ENCODE results near the gene SLC10A7. TPM values are rescaled to one million over a fixed set of nuclear protein-coding genes. Genes with fewer than 3 reads are reported as not detected.

SLC10A7 gene
- total RNA-seq, 1 experiment from 2014 or later: 37.1 TPM

DNA sequence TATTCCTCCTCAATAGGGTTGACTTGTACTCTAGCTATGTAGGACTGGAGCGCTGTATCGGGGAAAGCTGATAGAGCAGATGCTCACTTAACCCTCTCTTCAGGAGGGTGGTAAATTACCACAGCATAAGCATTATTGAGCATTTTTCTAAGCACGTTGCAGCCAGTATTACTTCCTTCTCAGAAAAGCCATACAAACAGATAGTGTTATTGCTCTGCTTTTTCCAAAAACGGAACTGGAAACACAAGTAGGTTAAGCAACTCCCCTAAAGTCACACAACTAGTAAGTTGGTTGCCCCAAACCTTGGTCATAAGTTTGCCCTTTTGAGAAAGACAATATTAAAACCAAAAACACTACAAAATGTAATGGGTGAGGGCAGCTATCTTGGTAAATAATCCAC is 233.5 kb downstream of the SLC10A7 start:
- H3K4me1 ChIP-seq (ENCODE audit: insufficient read depth, low read length, poor library complexity, severe bottlenecking): peaks cover 8% of the 10 kb centered on the region
- no peak overlapping the region for H3K27ac ChIP-seq (ENCODE audit: low read depth, low read length, poor library complexity, severe bottlenecking)
- DNase-seq (ENCODE audit: low spot score): no peak
- H3K27me3 ChIP-seq (replicated peaks; ENCODE audit: insufficient read depth, low read depth, low read length, poor library complexity): no peaks in the 10 kb centered on the region
- H3K4me3 ChIP-seq (ENCODE audit: low read depth, low read length, poor library complexity, severe bottlenecking): no peak overlapping the region
- ChIA-PET CTCF (no interaction called here), POLR2A (ENCODE audit: low non-redundant PET) (no interaction called here)
- no peaks in the 10 kb centered on the region for H3K9me3 ChIP-seq (ENCODE audit: low read depth, low read length, poor library complexity, severe bottlenecking)
- no TSS peak for BruUV-seq (replicated peaks)
- intact Hi-C loops (cut with micrococcal nuclease; ENCODE audit: unreplicated experiment): no loop called here
- TF ChIP-seq, protein P1, sequence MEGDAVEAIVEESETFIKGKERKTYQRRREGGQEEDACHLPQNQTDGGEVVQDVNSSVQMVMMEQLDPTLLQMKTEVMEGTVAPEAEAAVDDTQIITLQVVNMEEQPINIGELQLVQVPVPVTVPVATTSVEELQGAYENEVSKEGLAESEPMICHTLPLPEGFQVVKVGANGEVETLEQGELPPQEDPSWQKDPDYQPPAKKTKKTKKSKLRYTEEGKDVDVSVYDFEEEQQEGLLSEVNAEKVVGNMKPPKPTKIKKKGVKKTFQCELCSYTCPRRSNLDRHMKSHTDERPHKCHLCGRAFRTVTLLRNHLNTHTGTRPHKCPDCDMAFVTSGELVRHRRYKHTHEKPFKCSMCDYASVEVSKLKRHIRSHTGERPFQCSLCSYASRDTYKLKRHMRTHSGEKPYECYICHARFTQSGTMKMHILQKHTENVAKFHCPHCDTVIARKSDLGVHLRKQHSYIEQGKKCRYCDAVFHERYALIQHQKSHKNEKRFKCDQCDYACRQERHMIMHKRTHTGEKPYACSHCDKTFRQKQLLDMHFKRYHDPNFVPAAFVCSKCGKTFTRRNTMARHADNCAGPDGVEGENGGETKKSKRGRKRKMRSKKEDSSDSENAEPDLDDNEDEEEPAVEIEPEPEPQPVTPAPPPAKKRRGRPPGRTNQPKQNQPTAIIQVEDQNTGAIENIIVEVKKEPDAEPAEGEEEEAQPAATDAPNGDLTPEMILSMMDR (conservative IDR thresholded peaks at IDR 0.05; ENCODE audit: low read depth, low read length): no peak
- TF ChIP-seq EZH2 (IDR thresholded peaks at IDR 0.05; ENCODE audit: borderline replicate concordance, low read depth, low read length, poor library complexity, severe bottlenecking): no peak
- H3K36me3 ChIP-seq (ENCODE audit: insufficient read depth, low read length, poor library complexity, severe bottlenecking): no peaks in the 10 kb centered on the region

DNA sequence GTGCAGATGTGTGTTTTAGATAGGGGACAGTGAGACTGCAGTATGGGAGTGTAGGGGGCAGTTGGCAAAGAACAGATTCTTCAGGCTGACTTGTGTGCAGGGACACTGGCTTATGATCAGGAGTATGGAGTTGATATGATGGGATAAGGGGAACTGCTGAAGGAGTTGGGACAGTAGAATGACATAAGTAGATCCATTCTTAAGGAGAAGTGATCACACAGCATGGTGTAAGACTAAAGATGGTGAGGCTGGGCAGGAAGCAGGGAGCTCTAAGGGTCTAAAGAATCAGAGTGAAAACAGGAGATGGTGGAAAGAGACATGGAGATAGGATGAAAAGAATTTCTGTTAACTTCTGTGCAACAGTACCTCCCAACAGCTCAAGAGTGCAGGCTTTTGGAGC is 236.7 kb downstream of the SLC10A7 start:
- Histone ChIP-seq H3K36me3 (ENCODE audit: insufficient read depth, low read length, poor library complexity, severe bottlenecking) (no peaks in the 10 kb centered on the region), H3K27ac (ENCODE audit: low read depth, low read length, poor library complexity, severe bottlenecking) (no peak overlapping the region), H3K4me3 (ENCODE audit: low read depth, low read length, poor library complexity, severe bottlenecking) (no peak overlapping the region), H3K27me3 (replicated peaks; ENCODE audit: insufficient read depth, low read depth, low read length, poor library complexity) (no peaks in the 10 kb centered on the region), H3K4me1 (ENCODE audit: insufficient read depth, low read length, poor library complexity, severe bottlenecking) (peaks cover 22% of the 10 kb centered on the region), H3K9me3 (ENCODE audit: low read depth, low read length, poor library complexity, severe bottlenecking) (no peaks in the 10 kb centered on the region)
- intact Hi-C loops (cut with micrococcal nuclease; ENCODE audit: unreplicated experiment): no loop called here
- ChIA-PET POLR2A (ENCODE audit: low non-redundant PET) (no interaction called here), CTCF (no interaction called here)
- no TSS peak for BruUV-seq (replicated peaks)
- TF ChIP-seq EZH2 (IDR thresholded peaks at IDR 0.05; ENCODE audit: borderline replicate concordance, low read depth, low read length, poor library complexity, severe bottlenecking): no peak
- TF ChIP-seq, protein P1 (conservative IDR thresholded peaks at IDR 0.05; ENCODE audit: low read depth, low read length): no peak
- DNase-seq (ENCODE audit: low spot score): no peak

DNA sequence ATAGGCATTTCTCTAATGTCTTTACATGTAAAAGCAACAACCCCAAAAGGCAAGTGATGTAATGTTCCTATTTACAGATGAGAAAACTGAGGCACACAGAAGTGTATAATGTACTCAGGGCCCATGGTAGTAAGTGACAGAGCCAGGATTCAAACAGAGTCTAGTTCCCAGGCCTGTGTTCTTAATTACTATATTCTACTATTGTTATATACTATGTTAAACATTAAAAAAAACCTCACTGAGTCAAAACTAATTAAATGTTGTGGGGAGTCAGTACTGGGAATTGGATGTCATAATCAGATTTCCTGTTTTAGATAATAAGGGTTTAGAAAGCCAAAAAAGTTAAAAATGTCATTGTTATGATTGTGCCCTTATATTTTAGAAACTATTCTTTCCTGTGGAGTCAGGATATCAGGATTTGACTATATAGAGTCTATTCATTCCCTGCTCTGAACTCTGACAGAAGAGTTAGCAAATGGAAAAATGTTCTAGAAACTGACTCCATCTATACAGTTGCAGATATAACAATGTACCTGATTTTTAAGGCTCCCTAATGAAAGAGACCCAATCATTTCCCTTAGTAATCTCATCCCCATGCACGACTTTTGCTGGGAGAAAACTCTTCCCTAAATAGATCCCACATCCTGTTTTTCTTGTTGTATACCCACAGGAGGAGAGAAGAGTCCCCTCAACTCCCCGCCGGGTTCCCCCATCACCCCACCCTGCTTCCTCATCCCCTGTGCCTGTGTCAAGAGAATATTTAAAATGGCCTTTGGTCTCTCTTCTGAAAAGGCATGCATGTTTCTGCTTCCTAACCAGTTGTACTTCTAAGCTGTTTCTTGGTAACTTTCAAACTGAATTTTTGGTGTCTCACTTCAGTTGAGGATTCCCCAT is 237.7 kb downstream of the SLC10A7 start:
- POLR2A ChIA-PET (ENCODE audit: low non-redundant PET): no interaction called here
- H3K27me3 ChIP-seq (replicated peaks; ENCODE audit: insufficient read depth, low read depth, low read length, poor library complexity): no peaks in the 10 kb centered on the region
- BruUV-seq (replicated peaks): no TSS peak
- H3K36me3 ChIP-seq (ENCODE audit: insufficient read depth, low read length, poor library complexity, severe bottlenecking): no peaks in the 10 kb centered on the region
- H3K4me1 ChIP-seq (ENCODE audit: insufficient read depth, low read length, poor library complexity, severe bottlenecking): peaks cover 25% of the 10 kb centered on the region
- TF ChIP-seq, protein P1 (conservative IDR thresholded peaks at IDR 0.05; ENCODE audit: low read depth, low read length): no peak
- TF ChIP-seq EZH2 (IDR thresholded peaks at IDR 0.05; ENCODE audit: borderline replicate concordance, low read depth, low read length, poor library complexity, severe bottlenecking): no peak
- DNase-seq (ENCODE audit: low spot score): peak; percentile 11
- H3K9me3 ChIP-seq (ENCODE audit: low read depth, low read length, poor library complexity, severe bottlenecking): no peaks in the 10 kb centered on the region
- H3K27ac ChIP-seq (ENCODE audit: low read depth, low read length, poor library complexity, severe bottlenecking): no peak overlapping the region
- intact Hi-C loops (cut with micrococcal nuclease; ENCODE audit: unreplicated experiment): no loop called here
- no peak overlapping the region for H3K4me3 ChIP-seq (ENCODE audit: low read depth, low read length, poor library complexity, severe bottlenecking)
- CTCF ChIA-PET: no interaction called here
